HL-60 (cell line): ENCODE data around the gene TLE7.

Experiments used
- DNase-seq, 2 experiments: peaks; one replicate each; pipeline ENCODE4 v3.0.0-alpha.2; 2010 to 2020; ENCODE audit warnings: low read depth in 1 of 2, low spot score in 1 of 2
- H3K27ac ChIP-seq: fragments of 250-450 bp; sonication (Bioruptor Pico); replicated peaks from 2 replicates; pipeline ENCODE4 v1.5.1; 2020; ENCODE audit warnings: mild to moderate bottlenecking, moderate library complexity
- H3K27me3 ChIP-seq: fragments of 250-450 bp; sonication (Bioruptor Pico); 2 replicates; pipeline ENCODE4 v1.5.1; 2021; ENCODE audit warnings: mild to moderate bottlenecking, moderate library complexity; ENCODE audit not compliant: insufficient read depth, poor library complexity, severe bottlenecking
- H3K4me3 ChIP-seq: replicated peaks from 2 replicates; pipeline ENCODE4 v1.5.1; 2011; ENCODE audit warnings: mild to moderate bottlenecking, control low read depth, low read length; ENCODE audit not compliant: insufficient read depth
- CTCF ChIP-seq: IDR thresholded peaks from one replicate; pipeline ENCODE4 v1.5.1; 2011; ENCODE audit warnings: low read length, control low read depth, inconsistent platforms; ENCODE audit not compliant: insufficient read depth
- GABPA ChIP-seq: IDR thresholded peaks from 2 replicates; pipeline ENCODE4 v1.6.1; 2012; ENCODE audit warnings: low read depth
- POLR2AphosphoS5 ChIP-seq: IDR thresholded peaks from 2 replicates; pipeline ENCODE4 v1.6.1; 2012; ENCODE audit warnings: low read depth
- REST ChIP-seq: IDR thresholded peaks from 2 replicates; pipeline ENCODE4 v1.6.1; 2012; ENCODE audit warnings: low read depth; ENCODE audit not compliant: insufficient replicate concordance
- SPI1 ChIP-seq: IDR thresholded peaks from 2 replicates; pipeline ENCODE4 v1.6.1; 2012; ENCODE audit warnings: low read depth, mild to moderate bottlenecking, borderline replicate concordance

TLE7 gene

GRCh38 chr16:71412270-71413160 lies 29.3 kb downstream of the TLE7 start:
- TF ChIP-seq CTCF (peak; percentile 58), POLR2AphosphoS5 (no peak)
- Histone ChIP-seq H3K4me3 (no peak overlapping the region), H3K27me3 (peaks cover 4% of the 10 kb centered on the region), H3K27ac (no peak overlapping the region)
- peak in 1 of 2 experiments; percentile 53 for DNase-seq

GRCh38 chr16:71410146-71410545 lies 31.7 kb downstream of the TLE7 start:
- H3K27me3 ChIP-seq = peaks cover 12% of the 10 kb centered on the region
- DNase-seq = no peak
- no peak overlapping the region for H3K4me3 ChIP-seq
- no peak overlapping the region for H3K27ac ChIP-seq
- TF ChIP-seq REST (no peak), POLR2AphosphoS5 (no peak)

- no peak overlapping the region for H3K4me3 ChIP-seq
- DNase-seq = no peak
- no peak for TF ChIP-seq REST
Observed at GRCh38 chr16:71409011-71409775, 32.7 kb downstream of the TLE7 start.

GRCh38 chr16:71408536-71408935 lies 33.3 kb downstream of the TLE7 start:
- H3K4me3 ChIP-seq = no peak overlapping the region
- H3K27ac ChIP-seq = no peak overlapping the region
- TF ChIP-seq SPI1 (no peak), POLR2AphosphoS5 (no peak), REST (no peak), CTCF (no peak), GABPA (no peak)
- no peak for DNase-seq
- peaks cover 12% of the 10 kb centered on the region for H3K27me3 ChIP-seq

More at GRCh38 chr16:71409011-71409775, 32.7 kb downstream of the TLE7 start:
- peaks cover 12% of the 10 kb centered on the region for H3K27me3 ChIP-seq
- no peak overlapping the region for H3K27ac ChIP-seq
